ENCODE measurements around the gene NAGPA. TPM values are rescaled to one million over a fixed set of nuclear protein-coding genes. Genes with fewer than 3 reads are reported as not detected.

The NAGPA gene
- polyA plus RNA-seq, 1 donor from 2014 or later = 36.6 TPM

DNA sequence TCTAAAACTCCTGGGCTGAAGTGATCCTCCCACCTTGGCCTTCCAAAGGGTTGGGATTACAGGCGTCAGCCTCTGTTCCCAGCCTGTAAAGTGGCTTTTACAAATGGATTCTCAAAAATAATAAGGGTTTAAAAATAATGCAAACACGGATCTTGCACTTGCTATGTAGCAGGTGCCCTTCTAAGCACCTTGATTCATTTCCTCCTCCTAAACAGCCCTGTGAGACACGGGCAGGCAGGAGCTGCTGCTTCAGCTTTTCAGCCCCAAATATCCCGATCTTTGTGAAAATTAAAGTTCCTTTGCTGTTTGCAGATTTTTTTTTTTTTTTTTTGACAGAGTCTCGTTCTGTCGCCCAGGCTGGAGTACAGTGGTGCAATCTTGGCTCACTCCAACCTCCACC, 31.7 kb downstream of the NAGPA start:
- H3K36me3 ChIP-seq (ENCODE audit: insufficient read depth, low read length) = no peaks in the 10 kb centered on the region
- no peaks in the 10 kb centered on the region for H3K27me3 ChIP-seq (ENCODE audit: insufficient read depth, low read depth, low read length)
- no peaks in the 10 kb centered on the region for H4K20me1 ChIP-seq (ENCODE audit: insufficient read depth)
- TF ChIP-seq RAD21 (conservative IDR thresholded peaks at IDR 0.05) (no peak), SMC3 (conservative IDR thresholded peaks at IDR 0.05; ENCODE audit: poor library complexity) (no peak), EP300 (conservative IDR thresholded peaks at IDR 0.05; ENCODE audit: poor library complexity, severe bottlenecking) (no peak), MXI1 (conservative IDR thresholded peaks at IDR 0.05; ENCODE audit: poor library complexity, severe bottlenecking) (no peak), EZH2 (IDR thresholded peaks at IDR 0.05; ENCODE audit: borderline replicate concordance, insufficient read depth, low read length, poor library complexity, severe bottlenecking) (no peak), POLR2AphosphoS5 (IDR thresholded peaks at IDR 0.05) (no peak)
- TF ChIP-seq, protein P1, sequence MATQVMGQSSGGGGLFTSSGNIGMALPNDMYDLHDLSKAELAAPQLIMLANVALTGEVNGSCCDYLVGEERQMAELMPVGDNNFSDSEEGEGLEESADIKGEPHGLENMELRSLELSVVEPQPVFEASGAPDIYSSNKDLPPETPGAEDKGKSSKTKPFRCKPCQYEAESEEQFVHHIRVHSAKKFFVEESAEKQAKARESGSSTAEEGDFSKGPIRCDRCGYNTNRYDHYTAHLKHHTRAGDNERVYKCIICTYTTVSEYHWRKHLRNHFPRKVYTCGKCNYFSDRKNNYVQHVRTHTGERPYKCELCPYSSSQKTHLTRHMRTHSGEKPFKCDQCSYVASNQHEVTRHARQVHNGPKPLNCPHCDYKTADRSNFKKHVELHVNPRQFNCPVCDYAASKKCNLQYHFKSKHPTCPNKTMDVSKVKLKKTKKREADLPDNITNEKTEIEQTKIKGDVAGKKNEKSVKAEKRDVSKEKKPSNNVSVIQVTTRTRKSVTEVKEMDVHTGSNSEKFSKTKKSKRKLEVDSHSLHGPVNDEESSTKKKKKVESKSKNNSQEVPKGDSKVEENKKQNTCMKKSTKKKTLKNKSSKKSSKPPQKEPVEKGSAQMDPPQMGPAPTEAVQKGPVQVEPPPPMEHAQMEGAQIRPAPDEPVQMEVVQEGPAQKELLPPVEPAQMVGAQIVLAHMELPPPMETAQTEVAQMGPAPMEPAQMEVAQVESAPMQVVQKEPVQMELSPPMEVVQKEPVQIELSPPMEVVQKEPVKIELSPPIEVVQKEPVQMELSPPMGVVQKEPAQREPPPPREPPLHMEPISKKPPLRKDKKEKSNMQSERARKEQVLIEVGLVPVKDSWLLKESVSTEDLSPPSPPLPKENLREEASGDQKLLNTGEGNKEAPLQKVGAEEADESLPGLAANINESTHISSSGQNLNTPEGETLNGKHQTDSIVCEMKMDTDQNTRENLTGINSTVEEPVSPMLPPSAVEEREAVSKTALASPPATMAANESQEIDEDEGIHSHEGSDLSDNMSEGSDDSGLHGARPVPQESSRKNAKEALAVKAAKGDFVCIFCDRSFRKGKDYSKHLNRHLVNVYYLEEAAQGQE (IDR thresholded peaks at IDR 0.05; ENCODE audit: borderline replicate concordance) = no peak
- TF ChIP-seq, protein P2, sequence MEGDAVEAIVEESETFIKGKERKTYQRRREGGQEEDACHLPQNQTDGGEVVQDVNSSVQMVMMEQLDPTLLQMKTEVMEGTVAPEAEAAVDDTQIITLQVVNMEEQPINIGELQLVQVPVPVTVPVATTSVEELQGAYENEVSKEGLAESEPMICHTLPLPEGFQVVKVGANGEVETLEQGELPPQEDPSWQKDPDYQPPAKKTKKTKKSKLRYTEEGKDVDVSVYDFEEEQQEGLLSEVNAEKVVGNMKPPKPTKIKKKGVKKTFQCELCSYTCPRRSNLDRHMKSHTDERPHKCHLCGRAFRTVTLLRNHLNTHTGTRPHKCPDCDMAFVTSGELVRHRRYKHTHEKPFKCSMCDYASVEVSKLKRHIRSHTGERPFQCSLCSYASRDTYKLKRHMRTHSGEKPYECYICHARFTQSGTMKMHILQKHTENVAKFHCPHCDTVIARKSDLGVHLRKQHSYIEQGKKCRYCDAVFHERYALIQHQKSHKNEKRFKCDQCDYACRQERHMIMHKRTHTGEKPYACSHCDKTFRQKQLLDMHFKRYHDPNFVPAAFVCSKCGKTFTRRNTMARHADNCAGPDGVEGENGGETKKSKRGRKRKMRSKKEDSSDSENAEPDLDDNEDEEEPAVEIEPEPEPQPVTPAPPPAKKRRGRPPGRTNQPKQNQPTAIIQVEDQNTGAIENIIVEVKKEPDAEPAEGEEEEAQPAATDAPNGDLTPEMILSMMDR (IDR thresholded peaks at IDR 0.05; ENCODE audit: poor library complexity, severe bottlenecking) = no peak
- H3F3A ChIP-seq (ENCODE audit: insufficient read depth, low read length, poor library complexity, severe bottlenecking) = no peaks in the 10 kb centered on the region
- no peaks in the 10 kb centered on the region for H3K9me2 ChIP-seq (ENCODE audit: insufficient read depth, low read length)
- no peak overlapping the region for H3K4me2 ChIP-seq (ENCODE audit: low read length)
- H3K9me3 ChIP-seq (ENCODE audit: low read length) = no peaks in the 10 kb centered on the region
- no peak overlapping the region for H3K9ac ChIP-seq (ENCODE audit: low read length)
- H3K4me3 ChIP-seq (ENCODE audit: low read length) = no peak overlapping the region
- no peak overlapping the region for H3K27ac ChIP-seq (ENCODE audit: low read length)
- no peaks in the 10 kb centered on the region for H3K79me2 ChIP-seq (replicated peaks; ENCODE audit: insufficient read depth, low read length)
- no peak overlapping the region for H2AFZ ChIP-seq (ENCODE audit: low read depth, low read length)

DNA sequence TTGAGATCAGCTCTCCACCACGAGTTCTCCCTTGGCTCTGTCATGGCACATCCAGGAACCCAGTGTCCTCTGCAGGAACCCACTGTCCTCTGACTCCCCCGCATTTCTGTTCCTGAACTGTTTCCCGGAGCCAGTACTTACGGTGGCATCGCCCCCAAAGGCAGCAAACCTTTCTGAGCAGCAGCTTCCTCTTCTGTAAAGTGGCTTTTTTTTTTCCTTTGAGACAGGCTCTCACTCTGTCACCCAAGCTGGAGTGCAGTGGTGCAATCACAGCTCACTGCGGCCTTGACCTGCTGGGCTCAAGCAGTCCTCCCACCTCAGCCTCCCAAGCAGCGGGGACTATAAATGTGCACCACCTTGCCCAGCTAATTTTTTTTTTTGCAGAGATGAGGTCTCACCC, 32.2 kb downstream of the NAGPA start:
- Histone ChIP-seq H3K4me3 (ENCODE audit: low read length) (no peak overlapping the region), H3F3A (ENCODE audit: insufficient read depth, low read length, poor library complexity, severe bottlenecking) (no peaks in the 10 kb centered on the region), H3K79me2 (replicated peaks; ENCODE audit: insufficient read depth, low read length) (no peaks in the 10 kb centered on the region), H3K27me3 (ENCODE audit: insufficient read depth, low read depth, low read length) (no peaks in the 10 kb centered on the region), H3K4me2 (ENCODE audit: low read length) (no peak overlapping the region), H2AFZ (ENCODE audit: low read depth, low read length) (no peak overlapping the region), H3K9ac (ENCODE audit: low read length) (no peak overlapping the region), H3K36me3 (ENCODE audit: insufficient read depth, low read length) (no peaks in the 10 kb centered on the region), H3K9me2 (ENCODE audit: insufficient read depth, low read length) (no peaks in the 10 kb centered on the region), H3K9me3 (ENCODE audit: low read length) (no peaks in the 10 kb centered on the region), H4K20me1 (ENCODE audit: insufficient read depth) (no peaks in the 10 kb centered on the region), H3K27ac (ENCODE audit: low read length) (no peak overlapping the region)
- TF ChIP-seq, protein P1 (IDR thresholded peaks at IDR 0.05; ENCODE audit: borderline replicate concordance) = no peak
- TF ChIP-seq, protein P2 (IDR thresholded peaks at IDR 0.05; ENCODE audit: poor library complexity, severe bottlenecking) = no peak
- TF ChIP-seq POLR2AphosphoS5 (IDR thresholded peaks at IDR 0.05) (no peak), TAF1 (IDR thresholded peaks at IDR 0.05; ENCODE audit: low read depth) (no peak), EZH2 (IDR thresholded peaks at IDR 0.05; ENCODE audit: borderline replicate concordance, insufficient read depth, low read length, poor library complexity, severe bottlenecking) (no peak), MXI1 (conservative IDR thresholded peaks at IDR 0.05; ENCODE audit: poor library complexity, severe bottlenecking) (no peak), RAD21 (conservative IDR thresholded peaks at IDR 0.05) (no peak), SMC3 (conservative IDR thresholded peaks at IDR 0.05; ENCODE audit: poor library complexity) (no peak), EP300 (conservative IDR thresholded peaks at IDR 0.05; ENCODE audit: poor library complexity, severe bottlenecking) (no peak)
